Panc1 (cell line): Measurements from ENCODE around the gene OR8I2.

Source experiments
- POLR2AphosphoS5 ChIP-seq: IDR thresholded peaks from 2 replicates; pipeline ENCODE4 v1.6.1; 2012; ENCODE audit warnings: mild to moderate bottlenecking, low read depth, low read length, moderate library complexity
- TF ChIP-seq, protein P1 (sequence below): fragments of 450-650 bp; IDR thresholded peaks from 2 replicates; pipeline ENCODE4 v1.5.1; 2017; ENCODE audit warnings: mild to moderate bottlenecking

GRCh38 chr11:56066980-56067379, 26.1 kb upstream of the OR8I2 start:
- TF ChIP-seq, protein P1, sequence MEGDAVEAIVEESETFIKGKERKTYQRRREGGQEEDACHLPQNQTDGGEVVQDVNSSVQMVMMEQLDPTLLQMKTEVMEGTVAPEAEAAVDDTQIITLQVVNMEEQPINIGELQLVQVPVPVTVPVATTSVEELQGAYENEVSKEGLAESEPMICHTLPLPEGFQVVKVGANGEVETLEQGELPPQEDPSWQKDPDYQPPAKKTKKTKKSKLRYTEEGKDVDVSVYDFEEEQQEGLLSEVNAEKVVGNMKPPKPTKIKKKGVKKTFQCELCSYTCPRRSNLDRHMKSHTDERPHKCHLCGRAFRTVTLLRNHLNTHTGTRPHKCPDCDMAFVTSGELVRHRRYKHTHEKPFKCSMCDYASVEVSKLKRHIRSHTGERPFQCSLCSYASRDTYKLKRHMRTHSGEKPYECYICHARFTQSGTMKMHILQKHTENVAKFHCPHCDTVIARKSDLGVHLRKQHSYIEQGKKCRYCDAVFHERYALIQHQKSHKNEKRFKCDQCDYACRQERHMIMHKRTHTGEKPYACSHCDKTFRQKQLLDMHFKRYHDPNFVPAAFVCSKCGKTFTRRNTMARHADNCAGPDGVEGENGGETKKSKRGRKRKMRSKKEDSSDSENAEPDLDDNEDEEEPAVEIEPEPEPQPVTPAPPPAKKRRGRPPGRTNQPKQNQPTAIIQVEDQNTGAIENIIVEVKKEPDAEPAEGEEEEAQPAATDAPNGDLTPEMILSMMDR = no peak
- no peak for TF ChIP-seq POLR2AphosphoS5
